SK-N-SH treated with all-trans-retinoic acid at 6 μM for 48 hours (cell line): ENCODE measurements around the gene CD84.
"Not testable (repeated sequence)": the region's sequence is repeated elsewhere in the genome, so short reads cannot be mapped to it uniquely, and the experiment has no call there.

Source experiments
- ATAC-seq: fragments of 200-7000 bp; cut with Tn5 transposase; 3 replicates; pipeline ENCODE4 v1.9.1; 2020; ENCODE audit warnings: mild to moderate bottlenecking, moderate library complexity
- ARNTL ChIP-seq: fragments of 450-650 bp; formaldehyde crosslinking; IDR thresholded peaks from 2 replicates; pipeline ENCODE4 v1.5.0; 2020; ENCODE audit warnings: low read depth, mild to moderate bottlenecking, moderate library complexity, borderline replicate concordance
- BACH2 ChIP-seq: fragments of 250-450 bp; sonication (Bioruptor Pico); IDR thresholded peaks from 2 replicates; pipeline ENCODE4 v1.9.0; 2021; ENCODE audit warnings: mild to moderate bottlenecking, borderline replicate concordance
- CSDC2 ChIP-seq: fragments of 250-450 bp; sonication (Bioruptor Pico); IDR thresholded peaks from 2 replicates; pipeline ENCODE4 v1.5.0; 2020; ENCODE audit warnings: mild to moderate bottlenecking, moderate library complexity
- ESRRG ChIP-seq: fragments of 250-450 bp; sonication (Bioruptor Pico); IDR thresholded peaks from 2 replicates; pipeline ENCODE4 v1.6.1; 2021; ENCODE audit warnings: mild to moderate bottlenecking
- GLIS3 ChIP-seq: fragments of 250-450 bp; sonication (Bioruptor Pico); IDR thresholded peaks from 2 replicates; pipeline ENCODE4 v1.5.0; 2020; ENCODE audit warnings: mild to moderate bottlenecking, moderate library complexity
- OSR1 ChIP-seq: fragments of 250-450 bp; sonication (Bioruptor Pico); IDR thresholded peaks from 2 replicates; pipeline ENCODE4 v1.8.0; 2022; ENCODE audit warnings: moderate library complexity, mild to moderate bottlenecking, inconsistent platforms
- PPARA ChIP-seq: fragments of 250-450 bp; sonication (Bioruptor Pico); IDR thresholded peaks from 2 replicates; pipeline ENCODE4 v1.5.0; 2020; ENCODE audit warnings: mild to moderate bottlenecking, borderline replicate concordance
- RARB ChIP-seq: fragments of 250-450 bp; sonication (Bioruptor Pico); IDR thresholded peaks from 2 replicates; pipeline ENCODE4 v1.8.0; 2021; ENCODE audit warnings: mild to moderate bottlenecking, moderate library complexity
- TCF4 ChIP-seq: fragments of 250-450 bp; sonication (Bioruptor Pico); IDR thresholded peaks from 2 replicates; pipeline ENCODE4 v1.8.0; 2021; ENCODE audit warnings: mild to moderate bottlenecking, moderate library complexity, borderline replicate concordance
- ZC3H10 ChIP-seq: fragments of 250-450 bp; sonication (Bioruptor Pico); IDR thresholded peaks from 2 replicates; pipeline ENCODE4 v1.5.1; 2021; ENCODE audit warnings: mild to moderate bottlenecking, moderate library complexity
- ZFP3 ChIP-seq: fragments of 250-450 bp; sonication (Bioruptor Pico); IDR thresholded peaks from 2 replicates; pipeline ENCODE4 v1.5.0; 2020; ENCODE audit warnings: mild to moderate bottlenecking, moderate library complexity
- ZFP30 ChIP-seq: fragments of 450-650 bp; formaldehyde crosslinking; IDR thresholded peaks from 2 replicates; pipeline ENCODE4 v1.5.0; 2022; ENCODE audit warnings: mild to moderate bottlenecking, moderate library complexity
- ZNF70 ChIP-seq: fragments of 450-650 bp; formaldehyde crosslinking; IDR thresholded peaks from 2 replicates; pipeline ENCODE4 v1.5.0; 2020; ENCODE audit warnings: mild to moderate bottlenecking, moderate library complexity
- ZNF8 ChIP-seq: fragments of 450-650 bp; formaldehyde crosslinking; IDR thresholded peaks from 2 replicates; pipeline ENCODE4 v1.5.0; 2020; ENCODE audit warnings: mild to moderate bottlenecking, moderate library complexity
- TF ChIP-seq, protein P1 (sequence below): fragments of 250-450 bp; sonication (Bioruptor Pico); IDR thresholded peaks from 2 replicates; pipeline ENCODE4 v1.8.0; 2020; ENCODE audit warnings: mild to moderate bottlenecking, moderate library complexity, borderline replicate concordance
- TF ChIP-seq, protein P2 (sequence below): fragments of 250-450 bp; sonication (Bioruptor Pico); IDR thresholded peaks from 2 replicates; pipeline ENCODE4 v1.5.1; 2020; ENCODE audit warnings: low read depth, mild to moderate bottlenecking, moderate library complexity
- TF ChIP-seq, protein P3 (sequence below): fragments of 250-450 bp; sonication (Bioruptor Pico); IDR thresholded peaks from 2 replicates; pipeline ENCODE4 v1.5.1; 2021; ENCODE audit warnings: mild to moderate bottlenecking, moderate library complexity
- TF ChIP-seq, protein P4 (sequence below): fragments of 250-450 bp; sonication (Bioruptor Pico); IDR thresholded peaks from 2 replicates; pipeline ENCODE4 v1.5.0; 2020; ENCODE audit warnings: mild to moderate bottlenecking, moderate library complexity

Gene CD84

DNA sequence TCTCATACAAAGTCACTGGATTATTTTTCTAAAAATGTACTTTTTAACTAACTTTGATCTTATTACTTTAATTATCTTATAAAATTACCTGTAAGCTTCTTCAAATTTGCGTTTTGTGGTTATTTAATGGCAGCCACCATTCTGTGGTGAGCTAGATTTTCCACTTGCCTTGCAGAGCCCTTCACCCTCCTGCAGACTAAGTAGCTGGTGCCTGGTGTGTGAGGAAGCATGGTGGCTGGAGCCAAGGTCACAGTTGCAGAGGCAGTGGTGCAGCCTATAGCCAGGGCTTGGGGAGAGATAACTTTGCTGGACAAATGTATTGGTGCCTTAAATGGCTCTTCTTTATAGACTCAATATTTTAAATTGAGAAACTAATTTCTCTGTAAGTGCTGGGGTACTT lies 11.2 kb upstream of the CD84 start (continued):
- TF ChIP-seq ZFP3 (no peak), OSR1 (CRISPR knock-in tag) (no peak), CSDC2 (CRISPR knock-in tag) (no peak), PPARA (CRISPR knock-in tag) (no peak)
- TF ChIP-seq, protein P1, sequence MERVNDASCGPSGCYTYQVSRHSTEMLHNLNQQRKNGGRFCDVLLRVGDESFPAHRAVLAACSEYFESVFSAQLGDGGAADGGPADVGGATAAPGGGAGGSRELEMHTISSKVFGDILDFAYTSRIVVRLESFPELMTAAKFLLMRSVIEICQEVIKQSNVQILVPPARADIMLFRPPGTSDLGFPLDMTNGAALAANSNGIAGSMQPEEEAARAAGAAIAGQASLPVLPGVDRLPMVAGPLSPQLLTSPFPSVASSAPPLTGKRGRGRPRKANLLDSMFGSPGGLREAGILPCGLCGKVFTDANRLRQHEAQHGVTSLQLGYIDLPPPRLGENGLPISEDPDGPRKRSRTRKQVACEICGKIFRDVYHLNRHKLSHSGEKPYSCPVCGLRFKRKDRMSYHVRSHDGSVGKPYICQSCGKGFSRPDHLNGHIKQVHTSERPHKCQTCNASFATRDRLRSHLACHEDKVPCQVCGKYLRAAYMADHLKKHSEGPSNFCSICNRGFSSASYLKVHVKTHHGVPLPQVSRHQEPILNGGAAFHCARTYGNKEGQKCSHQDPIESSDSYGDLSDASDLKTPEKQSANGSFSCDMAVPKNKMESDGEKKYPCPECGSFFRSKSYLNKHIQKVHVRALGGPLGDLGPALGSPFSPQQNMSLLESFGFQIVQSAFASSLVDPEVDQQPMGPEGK (CRISPR knock-in tag), result no peak

DNA sequence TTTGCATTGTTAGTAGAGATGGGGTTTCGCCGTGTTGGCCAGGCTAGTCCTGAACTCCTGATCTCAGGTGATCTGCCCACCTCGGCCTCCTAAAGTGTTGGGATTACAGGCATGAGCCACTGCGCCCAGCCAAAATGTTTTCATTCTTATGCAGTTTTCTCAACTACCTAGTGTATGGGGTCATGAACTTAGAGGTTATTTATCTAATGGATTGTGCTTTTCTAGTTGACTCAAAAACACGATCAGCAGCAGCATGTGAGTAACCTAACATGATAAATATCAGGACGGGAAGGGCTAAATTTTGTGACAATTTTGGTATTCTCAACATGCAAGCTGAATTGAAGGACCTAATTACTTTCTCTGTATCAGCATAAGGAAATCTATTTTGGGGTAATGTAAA lies 9.2 kb upstream of the CD84 start:
- ATAC-seq, result no peak
- TF ChIP-seq, protein P2, sequence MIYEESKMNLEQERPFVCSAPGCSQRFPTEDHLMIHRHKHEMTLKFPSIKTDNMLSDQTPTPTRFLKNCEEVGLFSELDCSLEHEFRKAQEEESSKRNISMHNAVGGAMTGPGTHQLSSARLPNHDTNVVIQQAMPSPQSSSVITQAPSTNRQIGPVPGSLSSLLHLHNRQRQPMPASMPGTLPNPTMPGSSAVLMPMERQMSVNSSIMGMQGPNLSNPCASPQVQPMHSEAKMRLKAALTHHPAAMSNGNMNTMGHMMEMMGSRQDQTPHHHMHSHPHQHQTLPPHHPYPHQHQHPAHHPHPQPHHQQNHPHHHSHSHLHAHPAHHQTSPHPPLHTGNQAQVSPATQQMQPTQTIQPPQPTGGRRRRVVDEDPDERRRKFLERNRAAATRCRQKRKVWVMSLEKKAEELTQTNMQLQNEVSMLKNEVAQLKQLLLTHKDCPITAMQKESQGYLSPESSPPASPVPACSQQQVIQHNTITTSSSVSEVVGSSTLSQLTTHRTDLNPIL (CRISPR knock-in tag), result no peak
- TF ChIP-seq ZNF70 (CRISPR knock-in tag), result no peak
- no peak for TF ChIP-seq GLIS3
- no peak for TF ChIP-seq BACH2 (CRISPR knock-in tag)

DNA sequence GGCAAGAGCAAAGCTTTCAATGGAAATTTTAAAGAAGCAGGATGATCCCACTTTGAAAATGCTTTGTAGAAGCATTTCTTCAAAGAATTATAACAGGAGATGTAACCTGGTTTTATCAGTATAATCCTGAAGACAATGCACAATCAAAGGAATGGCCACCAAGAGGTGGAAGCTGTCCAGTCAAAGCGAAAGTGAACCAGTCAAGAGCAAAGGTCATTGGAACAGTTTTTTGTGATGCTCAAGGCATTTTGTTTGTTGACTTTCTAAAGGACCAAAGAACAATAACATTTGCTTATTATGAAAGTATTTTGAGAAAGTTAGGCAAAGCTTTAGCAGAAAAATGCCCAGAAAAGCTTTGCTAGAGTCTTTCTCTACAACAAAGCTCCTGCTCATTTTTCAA lies 5.5 kb upstream of the CD84 start:
- ATAC-seq, result no peak
- TF ChIP-seq ZC3H10 (CRISPR knock-in tag) (no peak), ZFP3 (no peak), OSR1 (CRISPR knock-in tag) (no peak), GLIS3 (no peak), ZNF8 (CRISPR knock-in tag) (no peak), RARB (CRISPR knock-in tag) (no peak), BACH2 (CRISPR knock-in tag) (no peak), TCF4 (no peak), ZFP30 (no peak)
- TF ChIP-seq, protein P2 (CRISPR knock-in tag), result no peak
- TF ChIP-seq, protein P3, sequence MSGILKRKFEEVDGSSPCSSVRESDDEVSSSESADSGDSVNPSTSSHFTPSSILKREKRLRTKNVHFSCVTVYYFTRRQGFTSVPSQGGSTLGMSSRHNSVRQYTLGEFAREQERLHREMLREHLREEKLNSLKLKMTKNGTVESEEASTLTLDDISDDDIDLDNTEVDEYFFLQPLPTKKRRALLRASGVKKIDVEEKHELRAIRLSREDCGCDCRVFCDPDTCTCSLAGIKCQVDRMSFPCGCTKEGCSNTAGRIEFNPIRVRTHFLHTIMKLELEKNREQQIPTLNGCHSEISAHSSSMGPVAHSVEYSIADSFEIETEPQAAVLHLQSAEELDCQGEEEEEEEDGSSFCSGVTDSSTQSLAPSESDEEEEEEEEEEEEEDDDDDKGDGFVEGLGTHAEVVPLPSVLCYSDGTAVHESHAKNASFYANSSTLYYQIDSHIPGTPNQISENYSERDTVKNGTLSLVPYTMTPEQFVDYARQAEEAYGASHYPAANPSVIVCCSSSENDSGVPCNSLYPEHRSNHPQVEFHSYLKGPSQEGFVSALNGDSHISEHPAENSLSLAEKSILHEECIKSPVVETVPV (CRISPR knock-in tag), result no peak
- TF ChIP-seq, protein P4, sequence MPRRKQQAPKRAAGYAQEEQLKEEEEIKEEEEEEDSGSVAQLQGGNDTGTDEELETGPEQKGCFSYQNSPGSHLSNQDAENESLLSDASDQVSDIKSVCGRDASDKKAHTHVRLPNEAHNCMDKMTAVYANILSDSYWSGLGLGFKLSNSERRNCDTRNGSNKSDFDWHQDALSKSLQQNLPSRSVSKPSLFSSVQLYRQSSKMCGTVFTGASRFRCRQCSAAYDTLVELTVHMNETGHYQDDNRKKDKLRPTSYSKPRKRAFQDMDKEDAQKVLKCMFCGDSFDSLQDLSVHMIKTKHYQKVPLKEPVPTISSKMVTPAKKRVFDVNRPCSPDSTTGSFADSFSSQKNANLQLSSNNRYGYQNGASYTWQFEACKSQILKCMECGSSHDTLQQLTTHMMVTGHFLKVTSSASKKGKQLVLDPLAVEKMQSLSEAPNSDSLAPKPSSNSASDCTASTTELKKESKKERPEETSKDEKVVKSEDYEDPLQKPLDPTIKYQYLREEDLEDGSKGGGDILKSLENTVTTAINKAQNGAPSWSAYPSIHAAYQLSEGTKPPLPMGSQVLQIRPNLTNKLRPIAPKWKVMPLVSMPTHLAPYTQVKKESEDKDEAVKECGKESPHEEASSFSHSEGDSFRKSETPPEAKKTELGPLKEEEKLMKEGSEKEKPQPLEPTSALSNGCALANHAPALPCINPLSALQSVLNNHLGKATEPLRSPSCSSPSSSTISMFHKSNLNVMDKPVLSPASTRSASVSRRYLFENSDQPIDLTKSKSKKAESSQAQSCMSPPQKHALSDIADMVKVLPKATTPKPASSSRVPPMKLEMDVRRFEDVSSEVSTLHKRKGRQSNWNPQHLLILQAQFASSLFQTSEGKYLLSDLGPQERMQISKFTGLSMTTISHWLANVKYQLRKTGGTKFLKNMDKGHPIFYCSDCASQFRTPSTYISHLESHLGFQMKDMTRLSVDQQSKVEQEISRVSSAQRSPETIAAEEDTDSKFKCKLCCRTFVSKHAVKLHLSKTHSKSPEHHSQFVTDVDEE (CRISPR knock-in tag), result no peak

DNA sequence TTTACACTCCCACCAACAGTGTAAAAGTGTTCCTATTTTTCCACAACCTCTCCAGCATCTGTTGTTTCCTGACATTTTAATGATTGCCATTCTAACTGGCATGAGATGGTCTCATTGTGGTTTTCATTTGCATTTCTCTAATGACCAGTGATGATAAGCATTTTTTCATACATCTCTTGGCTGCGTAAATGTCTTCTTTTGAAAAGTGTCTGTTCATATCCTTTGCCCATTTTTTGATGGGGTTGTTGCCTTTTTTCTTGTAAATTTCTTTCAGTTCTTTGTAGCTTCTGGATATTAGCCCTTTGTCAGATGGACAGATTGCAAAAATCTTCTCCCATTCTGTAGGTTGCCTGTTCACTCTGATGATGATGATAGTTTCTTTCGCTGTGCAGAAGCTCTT lies 3.7 kb upstream of the CD84 start:
- not testable (repeated sequence) for ATAC-seq

DNA sequence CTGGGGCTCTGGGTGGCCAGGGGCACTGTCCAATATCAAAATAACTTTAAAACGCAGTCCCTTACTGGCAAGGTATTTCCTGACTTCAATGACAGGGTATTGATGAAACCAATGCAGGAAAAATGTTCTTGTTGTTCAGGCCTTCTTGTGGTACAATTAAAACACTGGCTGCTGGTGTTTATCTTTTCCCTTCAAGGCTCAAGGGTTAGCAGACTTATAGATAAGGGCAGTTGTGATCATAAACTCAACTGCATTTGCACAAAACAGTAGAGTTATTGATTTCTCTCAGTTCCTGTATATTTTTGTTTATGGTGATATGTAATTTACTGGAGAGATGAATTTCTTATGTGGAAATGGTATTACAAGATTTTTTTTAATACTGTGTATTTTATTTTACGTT lies 2.7 kb upstream of the CD84 start:
- ATAC-seq, result no peak
- TF ChIP-seq ESRRG (CRISPR knock-in tag), result no peak
- TF ChIP-seq ARNTL (CRISPR knock-in tag), result no peak
- TF ChIP-seq BACH2 (CRISPR knock-in tag), result no peak
